Suppressor macrophage treated with lipopolysaccharide for 4 hours (primary cell): ENCODE results near the gene KIRREL1.

ENCODE experiments used
- DNase-seq: peaks from one replicate; pipeline ENCODE4 v3.0.0-alpha.2; 2020

Gene KIRREL1

GRCh38 chr1:158037008-158037865 lies 43.8 kb downstream of the KIRREL1 start:
- no peak for DNase-seq

DNA sequence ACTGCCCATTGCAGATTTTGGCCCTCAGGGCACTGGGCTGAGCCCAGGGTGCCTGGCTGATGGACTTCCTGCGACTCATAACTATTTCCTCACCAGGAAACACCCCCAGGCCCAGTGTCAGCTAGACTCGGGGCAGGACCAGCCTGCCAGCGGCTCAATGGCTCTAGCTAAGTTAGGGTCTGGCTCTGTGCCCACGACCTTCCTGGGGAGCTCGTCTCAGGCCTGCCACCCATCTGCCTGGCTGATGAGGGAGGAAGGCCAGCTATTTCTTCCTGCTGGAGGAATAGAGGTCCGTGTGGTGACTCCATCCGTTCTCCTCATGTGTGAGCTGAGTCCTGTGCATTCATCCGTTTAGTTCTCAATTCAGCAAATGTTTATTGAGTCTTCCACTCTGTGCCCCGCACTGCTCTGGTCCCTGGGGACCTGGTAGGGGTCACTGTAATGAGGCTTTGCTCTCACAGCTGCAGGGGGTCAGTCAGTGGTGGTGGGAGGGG lies 44.5 kb downstream of the KIRREL1 start:
- DNase-seq = peak; percentile 33

DNA sequence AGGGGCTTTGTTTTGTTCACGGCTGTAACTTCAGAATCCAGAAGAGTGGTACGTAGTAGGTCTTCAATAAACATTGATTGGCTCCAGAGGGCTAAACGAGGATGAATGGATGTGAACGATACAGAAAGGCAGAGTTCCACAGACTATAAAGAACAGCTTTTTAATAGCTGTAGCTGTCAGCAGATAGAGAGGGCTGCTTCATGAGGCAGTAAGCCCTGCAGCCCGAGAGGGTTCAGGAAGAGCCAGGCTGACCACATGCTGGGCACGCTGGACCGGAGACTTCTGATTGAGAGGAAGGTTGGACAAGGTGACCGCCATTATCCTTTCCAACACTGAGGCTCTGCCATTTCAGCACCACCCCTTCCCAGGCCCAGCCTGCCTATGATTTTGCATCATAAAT lies 45.3 kb downstream of the KIRREL1 start:
- no peak for DNase-seq

DNA sequence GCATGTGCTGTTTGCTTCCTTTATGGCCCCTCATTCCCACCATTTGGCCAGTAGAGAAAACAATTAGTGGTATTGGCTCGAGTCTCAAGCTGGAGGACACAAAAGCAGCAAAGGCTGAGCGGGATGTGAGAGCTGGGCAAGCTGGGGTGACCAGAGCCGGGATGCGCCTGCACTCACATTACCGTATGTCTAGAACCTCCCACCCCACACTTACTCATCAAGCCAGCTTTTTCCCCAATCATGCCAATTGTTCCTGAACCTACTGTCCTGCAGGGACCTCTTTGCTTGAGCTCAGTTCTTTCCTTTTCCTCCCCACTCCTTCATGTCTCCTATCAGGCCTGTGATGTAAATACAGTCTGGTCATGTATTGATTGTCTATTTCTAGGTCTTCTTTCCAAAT lies 45.9 kb downstream of the KIRREL1 start:
- no peak for DNase-seq

GRCh38 chr1:158040323-158040722 lies 46.9 kb downstream of the KIRREL1 start:
- no peak for DNase-seq

- no peak for DNase-seq
Observed at GRCh38 chr1:158043232-158043631, 49.8 kb downstream of the KIRREL1 start.

- DNase-seq = no peak
Observed at GRCh38 chr1:158045639-158046038, 52.2 kb downstream of the KIRREL1 start.

- no peak for DNase-seq
Observed at GRCh38 chr1:158046715-158047510, 53.5 kb downstream of the KIRREL1 start.

GRCh38 chr1:158048371-158049067 lies 55.1 kb downstream of the KIRREL1 start:
- DNase-seq = no peak

- DNase-seq = no peak
Observed at GRCh38 chr1:158049853-158050252, 56.4 kb downstream of the KIRREL1 start.

DNA sequence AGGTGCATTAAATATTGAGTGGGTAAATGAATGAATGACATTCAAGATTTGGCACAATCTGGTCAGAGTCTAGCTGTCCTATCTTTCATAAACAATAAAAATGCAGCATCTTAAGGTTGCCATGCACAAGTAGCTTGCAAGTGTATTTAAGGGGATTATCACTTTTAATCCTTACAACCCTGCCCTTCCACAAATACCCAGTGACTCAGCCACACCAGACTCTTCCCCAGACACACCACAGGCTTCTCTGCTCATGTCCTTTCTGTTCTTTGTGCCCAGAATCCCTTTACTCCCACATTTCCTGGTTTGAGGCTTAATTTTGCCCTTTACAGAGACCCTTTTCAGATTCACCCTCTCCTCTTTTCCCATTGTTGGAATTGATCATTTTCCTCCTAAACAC lies 59.8 kb downstream of the KIRREL1 start:
- no peak for DNase-seq

DNA sequence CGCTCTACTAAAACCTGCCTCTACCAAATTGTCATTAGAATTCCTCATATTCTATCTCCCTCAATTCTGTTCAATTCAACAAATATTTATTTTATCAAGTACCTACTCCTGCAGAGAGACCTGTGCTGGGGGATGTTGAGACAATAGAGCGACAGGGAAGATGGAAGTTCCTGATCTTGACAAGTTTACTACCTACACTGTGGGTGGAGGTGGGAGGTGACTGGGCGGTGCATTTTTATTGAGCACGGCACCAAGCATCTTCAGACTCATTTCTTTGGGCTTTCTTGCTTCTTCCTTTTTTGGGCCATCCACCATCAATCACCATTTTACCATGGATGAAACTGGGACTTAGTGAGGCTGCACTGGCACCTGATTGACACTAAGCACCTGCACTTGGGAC lies 61.3 kb downstream of the KIRREL1 start:
- DNase-seq = no peak

DNA sequence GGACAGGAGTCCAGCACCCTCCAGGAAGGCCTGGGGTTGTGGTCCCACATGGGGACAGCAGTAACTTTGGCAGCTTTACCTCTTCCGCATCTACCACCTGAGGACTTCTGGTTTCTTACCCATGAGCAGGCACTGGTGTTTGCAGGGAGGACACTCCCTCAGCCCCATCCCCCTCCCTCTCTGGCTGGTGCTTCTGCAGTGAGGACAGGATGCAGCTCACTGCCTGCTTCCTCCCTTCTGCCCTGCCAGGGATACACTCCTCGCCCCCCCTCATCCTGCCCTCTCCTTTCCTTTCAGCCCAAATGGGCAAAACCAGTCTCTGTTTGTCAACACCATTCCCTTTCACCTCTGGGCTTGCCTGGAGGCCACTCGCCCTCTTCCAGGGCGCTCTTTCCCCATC lies 62.4 kb downstream of the KIRREL1 start:
- DNase-seq = no peak

- DNase-seq = no peak
Observed at GRCh38 chr1:158056498-158056897, 63.1 kb downstream of the KIRREL1 start.

- DNase-seq = no peak
Observed at GRCh38 chr1:158058237-158058985, 65.0 kb downstream of the KIRREL1 start.

GRCh38 chr1:158059984-158060383 lies 66.5 kb downstream of the KIRREL1 start:
- DNase-seq = no peak

GRCh38 chr1:158062174-158062573 lies 68.7 kb downstream of the KIRREL1 start:
- DNase-seq = no peak

DNA sequence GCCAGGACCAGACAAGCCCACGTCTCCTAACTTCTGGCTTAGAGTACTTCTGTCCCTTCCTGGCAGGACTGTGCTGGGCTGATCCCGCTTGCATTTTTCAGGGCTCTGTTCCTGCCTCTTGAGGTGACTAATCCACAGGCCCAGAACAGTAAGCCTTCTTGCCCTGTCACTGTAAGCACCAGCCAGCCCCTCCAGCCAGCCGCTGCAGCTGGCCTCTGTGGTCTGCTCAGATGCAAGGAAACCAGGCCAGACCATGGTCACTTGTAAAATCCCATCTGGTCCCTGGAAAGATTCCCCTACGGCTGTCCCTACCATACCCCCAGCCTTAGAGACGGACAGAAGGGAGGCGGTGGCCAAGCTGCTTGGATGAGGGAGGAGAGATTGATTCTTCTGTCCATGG lies 74.2 kb downstream of the KIRREL1 start:
- DNase-seq = no peak

DNA sequence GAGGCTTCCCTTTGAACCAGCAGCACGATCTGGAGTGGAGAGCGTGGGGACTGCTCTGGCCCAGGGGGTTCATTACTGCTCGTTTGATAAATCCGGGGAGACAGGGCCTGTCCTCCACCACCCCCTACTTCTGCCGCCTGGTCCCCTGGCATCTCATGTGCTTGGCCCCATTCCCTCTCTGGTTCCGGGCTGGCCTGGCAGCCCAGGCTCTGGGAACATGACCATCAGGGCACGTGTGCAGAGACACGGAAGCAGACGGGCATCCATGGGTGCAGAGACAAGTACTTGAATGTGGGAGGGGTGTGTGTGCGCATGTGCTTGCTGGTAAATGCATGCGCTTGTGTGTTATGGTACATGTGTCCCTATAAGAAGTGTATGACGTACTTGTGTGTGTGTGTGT lies 75.5 kb downstream of the KIRREL1 start:
- DNase-seq = no peak

- no peak for DNase-seq
Observed at GRCh38 chr1:158071138-158071537, 77.7 kb downstream of the KIRREL1 start.

DNA sequence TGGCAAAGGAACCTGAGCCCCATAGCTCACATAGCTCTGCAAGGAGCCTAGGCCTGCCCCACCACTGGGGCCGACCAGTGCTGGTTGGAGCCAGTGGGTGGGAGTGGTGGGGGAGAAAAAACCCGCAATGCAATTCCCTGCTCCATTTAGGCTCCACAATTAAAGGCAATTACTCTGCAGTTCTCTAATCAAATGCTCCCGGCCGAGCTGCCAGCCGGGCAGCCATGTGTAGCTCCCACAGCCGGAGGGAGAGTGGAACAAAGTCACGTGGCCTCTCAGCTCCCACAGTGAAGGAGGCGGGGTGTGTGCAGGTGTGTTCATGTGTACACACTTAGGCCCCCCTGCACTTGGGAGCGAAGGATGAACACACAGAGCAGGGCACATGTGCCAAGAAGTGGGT lies 81.6 kb downstream of the KIRREL1 start:
- DNase-seq = no peak

GRCh38 chr1:158076441-158076840 lies 83.0 kb downstream of the KIRREL1 start:
- DNase-seq = no peak
